ENCODE results near the gene GARIN5B.

GARIN5B gene

DNA sequence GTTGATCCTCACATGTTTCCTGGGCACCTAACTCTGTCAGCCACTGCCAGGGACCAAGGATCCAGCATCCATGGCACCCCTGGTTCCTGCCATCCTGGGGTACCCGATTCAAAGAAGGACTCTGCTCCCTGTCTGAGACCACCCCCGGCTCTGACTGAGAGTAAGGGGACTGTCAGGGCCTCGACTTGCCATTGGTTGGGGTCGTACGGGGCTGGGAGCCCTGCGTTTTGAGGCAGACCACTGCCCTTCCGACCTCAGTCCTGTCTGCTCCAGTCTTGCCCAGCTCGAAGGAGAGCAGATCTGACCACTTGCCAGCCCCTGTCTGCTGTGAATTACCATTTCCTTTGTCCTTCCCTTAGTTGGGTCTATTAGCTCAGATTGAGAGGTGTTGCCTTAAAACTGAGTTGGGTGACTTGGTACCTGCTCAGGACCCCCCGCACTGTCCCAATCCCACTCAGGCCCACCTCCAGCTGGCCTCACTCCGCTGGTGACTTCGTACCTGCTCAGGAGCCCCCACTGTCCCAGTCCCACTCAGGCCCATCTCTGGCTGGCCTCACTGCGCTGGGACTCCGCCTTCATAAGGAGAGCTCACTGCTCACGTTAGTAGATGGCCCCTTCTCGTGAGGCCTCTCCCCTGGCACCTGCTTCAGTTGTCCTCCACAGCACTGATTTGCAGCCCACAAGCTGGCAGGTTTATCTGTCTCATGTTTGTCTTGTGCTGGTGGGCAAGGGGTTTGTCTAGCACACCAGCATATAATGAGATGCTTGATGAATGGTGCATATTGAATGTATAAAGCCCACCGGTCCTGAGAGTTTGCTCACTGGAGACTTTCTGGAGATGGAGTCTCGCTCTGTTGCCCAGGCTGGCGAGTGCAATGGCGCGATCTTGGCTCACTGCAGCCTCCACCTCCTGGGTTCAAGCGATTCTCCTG is 26.6 kb upstream of the GARIN5B start:
- no peak for ATAC-seq

DNA sequence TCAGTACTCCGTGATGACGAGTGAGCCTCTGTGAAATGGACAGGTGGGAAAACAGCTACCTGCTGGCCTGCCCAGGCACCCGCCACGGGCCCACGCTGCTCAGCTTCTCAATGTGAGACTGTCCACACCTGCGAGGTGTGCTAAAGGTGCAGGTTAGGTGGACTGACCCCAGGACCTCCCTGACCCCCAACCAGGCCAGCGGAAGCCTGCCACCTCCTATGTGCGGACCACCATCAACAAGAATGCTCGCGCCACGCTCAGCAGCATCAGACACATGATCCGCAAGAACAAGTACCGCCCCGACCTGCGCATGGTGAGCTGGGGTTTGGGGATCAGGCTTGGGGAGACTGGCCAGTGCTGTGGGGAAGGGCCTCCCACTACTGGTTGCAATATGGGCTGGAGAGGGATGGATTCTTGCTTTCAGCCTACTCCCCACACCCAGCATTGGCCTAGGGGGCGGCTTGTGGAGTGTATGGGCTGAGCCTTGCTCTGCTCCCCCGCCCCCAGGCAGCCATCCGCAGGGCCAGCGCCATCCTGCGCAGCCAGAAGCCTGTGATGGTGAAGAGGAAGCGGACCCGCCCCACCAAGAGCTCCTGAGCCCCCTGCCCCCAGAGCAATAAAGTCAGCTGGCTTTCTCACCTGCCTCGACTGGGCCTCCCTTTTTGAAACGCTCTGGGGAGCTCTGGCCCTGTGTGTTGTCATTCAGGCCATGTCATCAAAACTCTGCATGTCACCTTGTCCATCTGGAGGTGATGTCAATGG is 24.9 kb upstream of the GARIN5B start:
- no peak for ATAC-seq

More for the DNA sequence above, 26.6 kb upstream of the GARIN5B start:
- TF ChIP-seq, protein P1, sequence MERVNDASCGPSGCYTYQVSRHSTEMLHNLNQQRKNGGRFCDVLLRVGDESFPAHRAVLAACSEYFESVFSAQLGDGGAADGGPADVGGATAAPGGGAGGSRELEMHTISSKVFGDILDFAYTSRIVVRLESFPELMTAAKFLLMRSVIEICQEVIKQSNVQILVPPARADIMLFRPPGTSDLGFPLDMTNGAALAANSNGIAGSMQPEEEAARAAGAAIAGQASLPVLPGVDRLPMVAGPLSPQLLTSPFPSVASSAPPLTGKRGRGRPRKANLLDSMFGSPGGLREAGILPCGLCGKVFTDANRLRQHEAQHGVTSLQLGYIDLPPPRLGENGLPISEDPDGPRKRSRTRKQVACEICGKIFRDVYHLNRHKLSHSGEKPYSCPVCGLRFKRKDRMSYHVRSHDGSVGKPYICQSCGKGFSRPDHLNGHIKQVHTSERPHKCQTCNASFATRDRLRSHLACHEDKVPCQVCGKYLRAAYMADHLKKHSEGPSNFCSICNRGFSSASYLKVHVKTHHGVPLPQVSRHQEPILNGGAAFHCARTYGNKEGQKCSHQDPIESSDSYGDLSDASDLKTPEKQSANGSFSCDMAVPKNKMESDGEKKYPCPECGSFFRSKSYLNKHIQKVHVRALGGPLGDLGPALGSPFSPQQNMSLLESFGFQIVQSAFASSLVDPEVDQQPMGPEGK (CRISPR knock-in tag; IDR thresholded peaks at IDR 0.05; ENCODE audit: borderline replicate concordance), result no peak
- TF ChIP-seq PPARA (CRISPR knock-in tag; IDR thresholded peaks at IDR 0.05; ENCODE audit: borderline replicate concordance), result no peak
- TF ChIP-seq SNAI2 (CRISPR knock-in tag; IDR thresholded peaks at IDR 0.05), result no peak
- TF ChIP-seq ARNTL (CRISPR knock-in tag; IDR thresholded peaks at IDR 0.05; ENCODE audit: borderline replicate concordance, low read depth), result no peak
- no peak for TF ChIP-seq TOX (CRISPR knock-in tag; IDR thresholded peaks at IDR 0.05; ENCODE audit: borderline replicate concordance)
- no peak for TF ChIP-seq ZFP30 (CRISPR knock-in tag; IDR thresholded peaks at IDR 0.05)
- no peak for TF ChIP-seq ZNF8 (CRISPR knock-in tag; IDR thresholded peaks at IDR 0.05)
- TF ChIP-seq GLIS3 (CRISPR knock-in tag; IDR thresholded peaks at IDR 0.05), result no peak
- TF ChIP-seq RARB (CRISPR knock-in tag; IDR thresholded peaks at IDR 0.05), result no peak
- TF ChIP-seq CSDC2 (CRISPR knock-in tag; IDR thresholded peaks at IDR 0.05), result no peak
- TF ChIP-seq, protein P2, sequence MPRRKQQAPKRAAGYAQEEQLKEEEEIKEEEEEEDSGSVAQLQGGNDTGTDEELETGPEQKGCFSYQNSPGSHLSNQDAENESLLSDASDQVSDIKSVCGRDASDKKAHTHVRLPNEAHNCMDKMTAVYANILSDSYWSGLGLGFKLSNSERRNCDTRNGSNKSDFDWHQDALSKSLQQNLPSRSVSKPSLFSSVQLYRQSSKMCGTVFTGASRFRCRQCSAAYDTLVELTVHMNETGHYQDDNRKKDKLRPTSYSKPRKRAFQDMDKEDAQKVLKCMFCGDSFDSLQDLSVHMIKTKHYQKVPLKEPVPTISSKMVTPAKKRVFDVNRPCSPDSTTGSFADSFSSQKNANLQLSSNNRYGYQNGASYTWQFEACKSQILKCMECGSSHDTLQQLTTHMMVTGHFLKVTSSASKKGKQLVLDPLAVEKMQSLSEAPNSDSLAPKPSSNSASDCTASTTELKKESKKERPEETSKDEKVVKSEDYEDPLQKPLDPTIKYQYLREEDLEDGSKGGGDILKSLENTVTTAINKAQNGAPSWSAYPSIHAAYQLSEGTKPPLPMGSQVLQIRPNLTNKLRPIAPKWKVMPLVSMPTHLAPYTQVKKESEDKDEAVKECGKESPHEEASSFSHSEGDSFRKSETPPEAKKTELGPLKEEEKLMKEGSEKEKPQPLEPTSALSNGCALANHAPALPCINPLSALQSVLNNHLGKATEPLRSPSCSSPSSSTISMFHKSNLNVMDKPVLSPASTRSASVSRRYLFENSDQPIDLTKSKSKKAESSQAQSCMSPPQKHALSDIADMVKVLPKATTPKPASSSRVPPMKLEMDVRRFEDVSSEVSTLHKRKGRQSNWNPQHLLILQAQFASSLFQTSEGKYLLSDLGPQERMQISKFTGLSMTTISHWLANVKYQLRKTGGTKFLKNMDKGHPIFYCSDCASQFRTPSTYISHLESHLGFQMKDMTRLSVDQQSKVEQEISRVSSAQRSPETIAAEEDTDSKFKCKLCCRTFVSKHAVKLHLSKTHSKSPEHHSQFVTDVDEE (CRISPR knock-in tag; IDR thresholded peaks at IDR 0.05), result no peak
- TF ChIP-seq OSR1 (CRISPR knock-in tag; IDR thresholded peaks at IDR 0.05), result no peak
- TF ChIP-seq TCF4 (CRISPR knock-in tag; IDR thresholded peaks at IDR 0.05; ENCODE audit: borderline replicate concordance), result no peak
- TF ChIP-seq ISL1 (CRISPR knock-in tag; IDR thresholded peaks at IDR 0.05), result no peak
- no peak for TF ChIP-seq ZC3H10 (CRISPR knock-in tag; IDR thresholded peaks at IDR 0.05)
- TF ChIP-seq, protein P3, sequence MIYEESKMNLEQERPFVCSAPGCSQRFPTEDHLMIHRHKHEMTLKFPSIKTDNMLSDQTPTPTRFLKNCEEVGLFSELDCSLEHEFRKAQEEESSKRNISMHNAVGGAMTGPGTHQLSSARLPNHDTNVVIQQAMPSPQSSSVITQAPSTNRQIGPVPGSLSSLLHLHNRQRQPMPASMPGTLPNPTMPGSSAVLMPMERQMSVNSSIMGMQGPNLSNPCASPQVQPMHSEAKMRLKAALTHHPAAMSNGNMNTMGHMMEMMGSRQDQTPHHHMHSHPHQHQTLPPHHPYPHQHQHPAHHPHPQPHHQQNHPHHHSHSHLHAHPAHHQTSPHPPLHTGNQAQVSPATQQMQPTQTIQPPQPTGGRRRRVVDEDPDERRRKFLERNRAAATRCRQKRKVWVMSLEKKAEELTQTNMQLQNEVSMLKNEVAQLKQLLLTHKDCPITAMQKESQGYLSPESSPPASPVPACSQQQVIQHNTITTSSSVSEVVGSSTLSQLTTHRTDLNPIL (CRISPR knock-in tag; IDR thresholded peaks at IDR 0.05; ENCODE audit: low read depth), result no peak

More for the DNA sequence above, 24.9 kb upstream of the GARIN5B start:
- TF ChIP-seq, protein P1 (CRISPR knock-in tag; IDR thresholded peaks at IDR 0.05; ENCODE audit: borderline replicate concordance), result no peak
- TF ChIP-seq TCF4 (CRISPR knock-in tag; IDR thresholded peaks at IDR 0.05; ENCODE audit: borderline replicate concordance), result no peak
- TF ChIP-seq BACH2 (CRISPR knock-in tag; IDR thresholded peaks at IDR 0.05; ENCODE audit: borderline replicate concordance), result no peak
- no peak for TF ChIP-seq ARNTL (CRISPR knock-in tag; IDR thresholded peaks at IDR 0.05; ENCODE audit: borderline replicate concordance, low read depth)
- no peak for TF ChIP-seq TOX (CRISPR knock-in tag; IDR thresholded peaks at IDR 0.05; ENCODE audit: borderline replicate concordance)
- TF ChIP-seq, protein P4, sequence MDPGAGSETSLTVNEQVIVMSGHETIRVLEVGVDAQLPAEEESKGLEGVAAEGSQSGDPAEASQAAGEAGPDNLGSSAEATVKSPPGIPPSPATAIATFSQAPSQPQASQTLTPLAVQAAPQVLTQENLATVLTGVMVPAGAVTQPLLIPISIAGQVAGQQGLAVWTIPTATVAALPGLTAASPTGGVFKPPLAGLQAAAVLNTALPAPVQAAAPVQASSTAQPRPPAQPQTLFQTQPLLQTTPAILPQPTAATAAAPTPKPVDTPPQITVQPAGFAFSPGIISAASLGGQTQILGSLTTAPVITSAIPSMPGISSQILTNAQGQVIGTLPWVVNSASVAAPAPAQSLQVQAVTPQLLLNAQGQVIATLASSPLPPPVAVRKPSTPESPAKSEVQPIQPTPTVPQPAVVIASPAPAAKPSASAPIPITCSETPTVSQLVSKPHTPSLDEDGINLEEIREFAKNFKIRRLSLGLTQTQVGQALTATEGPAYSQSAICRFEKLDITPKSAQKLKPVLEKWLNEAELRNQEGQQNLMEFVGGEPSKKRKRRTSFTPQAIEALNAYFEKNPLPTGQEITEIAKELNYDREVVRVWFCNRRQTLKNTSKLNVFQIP (CRISPR knock-in tag; IDR thresholded peaks at IDR 0.05; ENCODE audit: borderline replicate concordance, low read depth), result no peak
- TF ChIP-seq ZFP3 (CRISPR knock-in tag; IDR thresholded peaks at IDR 0.05), result no peak
